ENCODE measurements around the gene KNCN. TPM values are rescaled to one million over a fixed set of nuclear protein-coding genes. Genes with fewer than 3 reads are reported as not detected.

Gene KNCN
- total and polyA plus RNA-seq, 3 donors from 2014 or later: 0.43 to 4.0 (median 0.47) TPM

DNA sequence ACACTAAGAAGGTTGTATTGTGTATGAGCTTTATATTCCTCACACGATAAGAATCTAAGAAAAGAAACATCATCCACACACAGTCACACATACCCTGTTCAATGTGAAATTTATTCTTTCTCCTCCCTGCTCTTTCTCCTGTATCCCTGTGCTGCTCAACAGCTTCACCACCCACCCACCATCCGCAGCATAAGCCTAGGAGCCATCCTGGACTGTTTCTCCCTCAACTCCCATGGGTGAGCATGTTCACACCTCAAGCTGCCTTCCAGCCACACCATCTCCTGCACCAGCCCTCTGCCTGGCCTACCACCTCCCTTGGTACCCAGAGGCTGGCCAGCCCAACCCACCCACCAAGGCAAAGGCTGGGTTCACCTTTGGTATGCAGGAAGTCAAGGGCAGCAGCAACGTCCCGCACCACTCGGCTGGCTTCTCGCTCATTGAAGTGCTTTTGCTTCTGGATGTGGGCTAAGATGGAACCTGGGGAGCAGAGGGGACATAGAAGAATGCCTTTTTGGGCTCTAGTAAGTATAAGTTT is 20.3 kb upstream of the KNCN start:
- TF ChIP-seq, protein P1, sequence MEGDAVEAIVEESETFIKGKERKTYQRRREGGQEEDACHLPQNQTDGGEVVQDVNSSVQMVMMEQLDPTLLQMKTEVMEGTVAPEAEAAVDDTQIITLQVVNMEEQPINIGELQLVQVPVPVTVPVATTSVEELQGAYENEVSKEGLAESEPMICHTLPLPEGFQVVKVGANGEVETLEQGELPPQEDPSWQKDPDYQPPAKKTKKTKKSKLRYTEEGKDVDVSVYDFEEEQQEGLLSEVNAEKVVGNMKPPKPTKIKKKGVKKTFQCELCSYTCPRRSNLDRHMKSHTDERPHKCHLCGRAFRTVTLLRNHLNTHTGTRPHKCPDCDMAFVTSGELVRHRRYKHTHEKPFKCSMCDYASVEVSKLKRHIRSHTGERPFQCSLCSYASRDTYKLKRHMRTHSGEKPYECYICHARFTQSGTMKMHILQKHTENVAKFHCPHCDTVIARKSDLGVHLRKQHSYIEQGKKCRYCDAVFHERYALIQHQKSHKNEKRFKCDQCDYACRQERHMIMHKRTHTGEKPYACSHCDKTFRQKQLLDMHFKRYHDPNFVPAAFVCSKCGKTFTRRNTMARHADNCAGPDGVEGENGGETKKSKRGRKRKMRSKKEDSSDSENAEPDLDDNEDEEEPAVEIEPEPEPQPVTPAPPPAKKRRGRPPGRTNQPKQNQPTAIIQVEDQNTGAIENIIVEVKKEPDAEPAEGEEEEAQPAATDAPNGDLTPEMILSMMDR (IDR thresholded peaks at IDR 0.05): no peak
- no peak for TF ChIP-seq POLR2A (IDR thresholded peaks at IDR 0.05)
- Histone ChIP-seq H3K9me3 (no peaks in the 10 kb centered on the region), H3K27ac (no peak overlapping the region), H3K4me1 (no peaks in the 10 kb centered on the region), H3K36me3 (ENCODE audit: low read depth, missing control alignments) (no peaks in the 10 kb centered on the region), H3K4me3 (no peak overlapping the region), H3K27me3 (no peaks in the 10 kb centered on the region)
- intact Hi-C loops (cut with DNase I; ENCODE audit: low total_unique reads): no loop called here
- no peak for DNase-seq
- 94 to 95% methylated on average over 6 of the region's 6 CpGs for WGBS, 2 donors

DNA sequence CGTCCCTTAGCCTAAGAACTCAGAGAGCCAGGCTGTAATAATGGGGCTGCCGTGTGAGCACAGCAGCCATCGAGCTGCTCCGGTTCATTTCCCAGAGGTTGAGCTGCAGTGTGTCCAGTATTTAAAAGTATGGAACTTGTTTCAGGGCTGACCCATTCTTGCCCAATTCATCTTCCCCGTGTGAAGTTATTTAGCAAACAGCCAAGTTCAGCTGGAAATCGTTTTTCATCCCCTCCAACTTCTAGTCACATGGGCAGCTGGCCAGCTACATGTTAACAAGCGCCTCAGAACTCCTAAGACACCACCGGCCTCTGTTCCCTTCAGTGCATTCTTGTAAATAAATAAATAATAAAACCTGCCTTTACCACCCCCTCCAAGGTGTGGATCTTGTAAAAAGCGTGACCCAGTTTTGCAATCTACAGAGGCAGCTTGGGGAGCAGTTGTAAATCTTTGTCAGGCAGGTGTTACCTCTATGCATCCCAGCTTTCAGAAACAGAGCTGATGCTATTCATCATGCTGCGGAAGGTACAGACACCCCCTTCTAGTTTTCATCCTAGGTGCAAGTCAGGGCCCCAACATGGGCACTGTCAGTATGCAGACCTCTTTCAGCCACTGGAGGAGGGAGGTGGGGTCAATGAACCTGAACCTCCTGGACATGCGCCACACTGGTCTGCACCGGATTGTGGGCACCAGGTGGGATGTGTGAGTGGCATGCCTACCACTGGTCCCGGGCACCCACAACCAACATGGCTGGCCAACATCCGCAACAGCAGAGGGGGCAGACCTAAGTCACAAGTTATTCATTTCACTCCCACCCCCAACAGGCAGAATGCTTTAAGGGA is 18.7 kb upstream of the KNCN start:
- TF ChIP-seq, protein P1 (IDR thresholded peaks at IDR 0.05): no peak
- no peak for TF ChIP-seq POLR2A (IDR thresholded peaks at IDR 0.05)
- 72 to 73% methylated on average over 13 to 14 of the region's 14 CpGs for WGBS, 2 donors
- Histone ChIP-seq H3K4me3 (no peak overlapping the region), H3K4me1 (no peaks in the 10 kb centered on the region), H3K36me3 (ENCODE audit: low read depth, missing control alignments) (no peaks in the 10 kb centered on the region), H3K9me3 (no peaks in the 10 kb centered on the region), H3K27me3 (no peaks in the 10 kb centered on the region), H3K27ac (no peak overlapping the region)
- intact Hi-C loops (cut with DNase I; ENCODE audit: low total_unique reads): no loop called here
- DNase-seq: no peak

DNA sequence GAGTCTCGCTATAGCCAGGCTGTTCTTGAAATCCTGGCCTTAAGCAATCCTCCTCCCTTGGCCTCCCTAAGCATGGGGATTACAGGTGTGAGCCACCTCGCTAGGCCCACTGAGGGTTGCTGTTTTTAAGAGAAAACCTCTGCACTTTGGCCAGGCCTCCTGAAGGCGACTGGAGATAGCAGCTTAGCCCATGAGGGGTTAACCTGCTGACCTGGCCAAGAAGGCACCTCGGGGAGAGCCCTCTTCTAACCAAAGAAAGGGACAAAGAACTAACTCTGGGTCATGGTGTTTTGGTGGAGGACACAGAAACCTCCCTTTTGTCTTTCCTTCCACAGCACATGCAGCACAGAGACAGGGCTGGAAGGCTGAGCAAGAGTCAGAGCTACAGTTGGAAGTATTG is 17.7 kb upstream of the KNCN start:
- Histone ChIP-seq H3K4me1 (no peaks in the 10 kb centered on the region), H3K27ac (no peak overlapping the region), H3K4me3 (no peak overlapping the region), H3K9me3 (no peaks in the 10 kb centered on the region), H3K27me3 (no peaks in the 10 kb centered on the region), H3K36me3 (ENCODE audit: low read depth, missing control alignments) (no peaks in the 10 kb centered on the region)
- no peak for DNase-seq
- TF ChIP-seq, protein P1 (IDR thresholded peaks at IDR 0.05): no peak
- no peak for TF ChIP-seq POLR2A (IDR thresholded peaks at IDR 0.05)
- intact Hi-C loops (cut with DNase I; ENCODE audit: low total_unique reads): no loop called here
- 79 to 86% methylated on average over 4 of the region's 4 CpGs for WGBS, 2 donors

DNA sequence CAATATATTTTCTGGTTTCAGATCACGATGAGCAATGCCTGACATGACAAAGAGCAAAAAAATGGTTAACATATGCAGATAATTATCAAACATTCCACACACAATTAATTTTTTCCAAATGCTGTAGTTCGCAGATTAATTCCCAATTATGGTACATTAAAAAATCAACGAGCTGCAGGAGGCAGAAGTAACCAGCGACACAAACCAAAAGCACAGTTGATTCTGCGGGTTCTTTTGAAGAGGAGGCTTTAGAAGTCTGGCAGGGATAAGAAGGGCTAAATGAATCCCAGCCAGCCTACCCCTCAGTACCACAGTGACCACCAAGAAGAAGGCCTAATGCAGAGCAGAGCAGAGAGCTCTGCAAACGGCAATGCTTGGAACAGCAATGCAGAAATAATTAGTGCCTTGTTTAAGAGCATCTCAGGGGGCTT is 17.0 kb upstream of the KNCN start:
- Histone ChIP-seq H3K27me3 (no peaks in the 10 kb centered on the region), H3K36me3 (ENCODE audit: low read depth, missing control alignments) (no peaks in the 10 kb centered on the region), H3K9me3 (no peaks in the 10 kb centered on the region), H3K4me3 (no peak overlapping the region), H3K4me1 (no peaks in the 10 kb centered on the region), H3K27ac (no peak overlapping the region)
- no peak for TF ChIP-seq POLR2A (IDR thresholded peaks at IDR 0.05)
- TF ChIP-seq, protein P1 (IDR thresholded peaks at IDR 0.05): no peak
- intact Hi-C loops (cut with DNase I; ENCODE audit: low total_unique reads): no loop called here
- WGBS, 2 donors: 90% methylated on average over 6 of the region's 6 CpGs
- DNase-seq: no peak

Measured in testis (tissue), 3 donors.